IgD-negative memory B cell (primary cell): ENCODE results near the gene DNAAF8. TPM values are rescaled to one million over a fixed set of nuclear protein-coding genes. Genes with fewer than 3 reads are reported as not detected.
"Not testable (repeated sequence)": the region's sequence is repeated elsewhere in the genome, so short reads cannot be mapped to it uniquely, and the experiment has no call there.

Experiments
- H3K27ac Mint-ChIP-seq, 3 donors: one replicate each; pipeline ENCODE4 v1.8.0; 2020 to 2022; ENCODE audit warnings: mild to moderate bottlenecking in 3 of 3, mixed read lengths in 3 of 3, moderate library complexity in 1 of 3
- H3K27me3 Mint-ChIP-seq: one replicate; pipeline ENCODE4 v1.8.0; 2021; ENCODE audit warnings: mixed read lengths
- H3K36me3 Mint-ChIP-seq: one replicate; pipeline ENCODE4 v1.8.0; 2020; ENCODE audit warnings: mild to moderate bottlenecking, mixed read lengths
- H3K4me1 Mint-ChIP-seq, 3 donors: one replicate each; pipeline ENCODE4 v1.8.0; 2020 to 2022; ENCODE audit warnings: mixed read lengths in 3 of 3, mild to moderate bottlenecking in 1 of 3
- H3K4me3 Mint-ChIP-seq, 4 donors: one replicate each; pipeline ENCODE4 v1.8.0; 2020 to 2022; ENCODE audit warnings: mild to moderate bottlenecking in 4 of 4, mixed read lengths in 4 of 4, moderate library complexity in 3 of 4
- H3K9me3 Mint-ChIP-seq, 3 donors: one replicate each; pipeline ENCODE4 v1.8.0; 2020 to 2021; ENCODE audit warnings: mixed read lengths in 3 of 3, mild to moderate bottlenecking in 1 of 3
- polyA plus RNA-seq: library from polyadenylated mRNA; unstranded; fragments of 300-500 nt; fragmentation: Illumina TruSeq; gene quantifications from one replicate; pipeline ENCODE4 v1.2.3, GENCODE V29; 2021

The DNAAF8 gene
- polyA plus RNA-seq, 1 donor from 2014 or later, result 0.35 TPM

GRCh38 chr16:4768549-4769305 lies 34.4 kb downstream of the DNAAF8 start:
- Mint-ChIP-seq H3K4me1 (peaks cover 15 to 24% (median 16%) of the 10 kb centered on the region in 3 donors), H3K4me3 (peak overlapping the region; percentile 92 to 98 (median 94)), H3K27me3 (no peaks in the 10 kb centered on the region), H3K36me3 (no peaks in the 10 kb centered on the region), H3K27ac (peak overlapping the region; percentile 48 to 96 (median 88)), H3K9me3 (no peaks in the 10 kb centered on the region)

GRCh38 chr16:4769306-4769638 lies 34.9 kb downstream of the DNAAF8 start:
- Mint-ChIP-seq H3K27ac (peak overlapping the region; percentile 22 to 96 (median 88)), H3K9me3 (no peaks in the 10 kb centered on the region), H3K36me3 (no peaks in the 10 kb centered on the region), H3K4me1 (peaks cover 12 to 24% (median 15%) of the 10 kb centered on the region in 3 donors), H3K27me3 (no peaks in the 10 kb centered on the region), H3K4me3 (peak overlapping the region; percentile 50 to 98 (median 94))

GRCh38 chr16:4771646-4772045 lies 37.3 kb downstream of the DNAAF8 start:
- H3K27ac Mint-ChIP-seq, result peak overlapping the region in 1 of 3 donors; percentile 79
- H3K4me3 Mint-ChIP-seq, result peak overlapping the region in 1 of 4 donors; percentile 57
- H3K4me1 Mint-ChIP-seq, result peaks cover 8 to 17% (median 15%) of the 10 kb centered on the region in 3 donors
- H3K36me3 Mint-ChIP-seq, result no peaks in the 10 kb centered on the region
- no peaks in the 10 kb centered on the region for H3K9me3 Mint-ChIP-seq
- no peaks in the 10 kb centered on the region for H3K27me3 Mint-ChIP-seq

- Mint-ChIP-seq H3K9me3 (no peaks in the 10 kb centered on the region), H3K27ac (no peak overlapping the region), H3K27me3 (no peaks in the 10 kb centered on the region), H3K4me3 (no peak overlapping the region), H3K4me1 (peaks cover 5 to 15% (median 11%) of the 10 kb centered on the region in 3 donors), H3K36me3 (no peaks in the 10 kb centered on the region)
Measured at GRCh38 chr16:4772351-4772750, 38.0 kb downstream of the DNAAF8 start.

GRCh38 chr16:4775005-4775404 lies 40.7 kb downstream of the DNAAF8 start:
- Mint-ChIP-seq H3K27me3 (no peaks in the 10 kb centered on the region), H3K4me1 (no peaks in the 10 kb centered on the region), H3K9me3 (no peaks in the 10 kb centered on the region), H3K36me3 (no peaks in the 10 kb centered on the region), H3K4me3 (no peak overlapping the region), H3K27ac (peak overlapping the region in 1 of 3 donors; percentile 23)

- Mint-ChIP-seq H3K4me1 (no peaks in the 10 kb centered on the region), H3K27me3 (no peaks in the 10 kb centered on the region), H3K27ac (no peak overlapping the region), H3K36me3 (no peaks in the 10 kb centered on the region), H3K4me3 (no peak overlapping the region), H3K9me3 (no peaks in the 10 kb centered on the region)
Measured at GRCh38 chr16:4776141-4776705, 41.9 kb downstream of the DNAAF8 start.

- Mint-ChIP-seq H3K4me3 (no peak overlapping the region), H3K27ac (no peak overlapping the region), H3K4me1 (peaks cover 0 to 2% (median 0%) of the 10 kb centered on the region in 3 donors), H3K36me3 (no peaks in the 10 kb centered on the region), H3K27me3 (no peaks in the 10 kb centered on the region), H3K9me3 (no peaks in the 10 kb centered on the region)
Measured at GRCh38 chr16:4777339-4778049, 43.2 kb downstream of the DNAAF8 start.

- Mint-ChIP-seq H3K27ac (no peak overlapping the region), H3K9me3 (no peaks in the 10 kb centered on the region), H3K36me3 (no peaks in the 10 kb centered on the region), H3K27me3 (no peaks in the 10 kb centered on the region), H3K4me1 (peaks cover 0 to 2% (median 0%) of the 10 kb centered on the region in 3 donors), H3K4me3 (no peak overlapping the region)
Measured at GRCh38 chr16:4778050-4778392, 43.7 kb downstream of the DNAAF8 start.

GRCh38 chr16:4780235-4780634 lies 45.9 kb downstream of the DNAAF8 start:
- Mint-ChIP-seq H3K9me3 (no peaks in the 10 kb centered on the region), H3K36me3 (no peaks in the 10 kb centered on the region), H3K27me3 (peaks cover 2% of the 10 kb centered on the region), H3K4me3 (no peak overlapping the region), H3K4me1 (peaks cover 0 to 2% (median 0%) of the 10 kb centered on the region in 3 donors), H3K27ac (no peak overlapping the region)

DNA sequence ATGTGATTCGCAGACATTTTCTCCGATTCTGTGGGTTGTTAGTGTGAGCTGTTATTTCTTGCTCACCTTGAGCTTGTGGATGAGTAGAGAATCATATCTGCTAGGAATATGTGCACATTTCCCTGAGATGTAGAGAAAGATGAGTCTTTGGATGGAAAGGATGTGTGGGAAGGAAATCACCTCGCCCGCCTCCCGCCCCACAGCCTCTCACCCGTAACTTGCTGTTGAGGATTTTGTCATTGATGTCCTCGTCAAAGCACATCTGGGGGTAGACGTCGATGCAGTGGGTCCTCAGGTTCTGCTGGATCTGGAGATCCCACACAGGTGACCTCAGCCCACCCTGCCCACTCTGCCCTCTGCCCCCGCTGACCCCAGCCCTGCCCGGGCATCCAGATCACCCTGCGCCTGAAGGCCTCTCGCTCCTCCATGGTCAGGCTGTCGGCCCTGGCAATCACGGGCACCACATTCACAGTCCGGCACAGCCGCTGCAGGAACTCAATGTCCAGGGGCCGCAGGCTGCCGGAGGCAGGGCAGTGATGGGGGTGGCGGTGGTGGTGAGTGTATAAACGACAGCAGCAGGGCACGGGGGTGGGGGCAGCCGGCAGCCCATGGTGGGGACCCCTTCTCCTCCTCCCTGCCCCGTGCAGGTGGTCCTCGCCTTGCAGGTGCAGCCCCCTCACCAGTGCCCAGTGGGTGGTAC lies 49.1 kb downstream of the DNAAF8 start:
- Mint-ChIP-seq H3K9me3 (no peaks in the 10 kb centered on the region), H3K27me3 (peaks cover 2% of the 10 kb centered on the region), H3K4me3 (no peak overlapping the region), H3K4me1 (peaks cover 0 to 2% (median 1%) of the 10 kb centered on the region in 3 donors), H3K27ac (no peak overlapping the region), H3K36me3 (no peaks in the 10 kb centered on the region)

DNA sequence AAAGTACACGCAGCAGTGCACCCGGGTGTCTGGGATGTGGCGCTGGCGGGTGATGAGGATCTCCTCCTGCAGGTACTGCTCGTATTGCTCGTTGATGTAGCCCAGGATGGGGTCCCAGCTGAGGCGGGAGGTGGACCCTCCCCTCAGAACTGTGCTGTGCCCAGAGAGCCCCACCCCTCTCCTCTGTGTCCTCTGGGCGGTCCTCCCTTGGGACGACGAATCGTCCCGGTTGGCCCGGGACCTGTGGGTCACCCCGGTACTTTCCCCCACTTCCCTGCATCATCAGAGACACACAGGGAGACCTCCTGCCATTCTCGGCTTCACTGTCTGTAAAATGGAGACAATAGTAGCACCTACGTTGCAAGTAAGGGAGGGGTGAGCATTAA lies 49.6 kb downstream of the DNAAF8 start:
- Mint-ChIP-seq H3K27ac (no peak overlapping the region), H3K9me3 (no peaks in the 10 kb centered on the region), H3K36me3 (no peaks in the 10 kb centered on the region), H3K27me3 (peaks cover 2% of the 10 kb centered on the region), H3K4me1 (peaks cover 0 to 2% (median 1%) of the 10 kb centered on the region in 3 donors), H3K4me3 (no peak overlapping the region)

DNA sequence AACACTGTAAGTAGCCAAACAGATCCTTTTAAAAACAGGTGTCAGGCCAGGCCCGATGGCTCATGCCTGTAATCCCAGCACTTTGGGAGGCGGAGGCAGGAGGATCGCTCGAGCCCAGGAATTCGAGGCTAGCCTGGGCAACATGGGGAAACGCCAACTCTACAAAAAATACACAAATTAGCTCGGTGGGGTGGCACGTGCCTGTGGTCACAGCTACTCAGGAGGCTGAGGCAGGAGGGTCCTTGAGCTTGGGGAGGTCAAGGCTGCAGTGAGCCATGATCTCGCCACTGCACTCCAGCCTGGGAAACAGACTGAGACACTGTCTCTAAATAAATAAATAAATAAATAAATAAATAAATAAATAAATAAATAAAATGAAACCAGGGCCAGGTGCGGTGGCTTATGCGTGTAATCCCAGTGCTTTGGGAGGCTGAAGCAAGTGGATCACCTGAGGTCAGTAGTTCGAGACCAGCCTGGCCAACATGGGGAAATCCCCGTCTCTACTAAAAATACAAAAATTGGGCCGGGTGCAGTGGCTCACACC lies 50.2 kb downstream of the DNAAF8 start:
- H3K36me3 Mint-ChIP-seq, H3K4me1 Mint-ChIP-seq, H3K9me3 Mint-ChIP-seq, H3K4me3 Mint-ChIP-seq, H3K27me3 Mint-ChIP-seq: not testable (repeated sequence)
- peak overlapping the region in 1 of 3 donors; percentile 62 for H3K27ac Mint-ChIP-seq

GRCh38 chr16:4785758-4786433 lies 51.6 kb downstream of the DNAAF8 start:
- no peaks in the 10 kb centered on the region for H3K9me3 Mint-ChIP-seq
- peaks cover 0 to 2% (median 1%) of the 10 kb centered on the region in 3 donors for H3K4me1 Mint-ChIP-seq
- H3K4me3 Mint-ChIP-seq, result no peak overlapping the region
- H3K27ac Mint-ChIP-seq, result no peak overlapping the region
- peaks cover 2% of the 10 kb centered on the region for H3K27me3 Mint-ChIP-seq
- H3K36me3 Mint-ChIP-seq, result no peaks in the 10 kb centered on the region

DNA sequence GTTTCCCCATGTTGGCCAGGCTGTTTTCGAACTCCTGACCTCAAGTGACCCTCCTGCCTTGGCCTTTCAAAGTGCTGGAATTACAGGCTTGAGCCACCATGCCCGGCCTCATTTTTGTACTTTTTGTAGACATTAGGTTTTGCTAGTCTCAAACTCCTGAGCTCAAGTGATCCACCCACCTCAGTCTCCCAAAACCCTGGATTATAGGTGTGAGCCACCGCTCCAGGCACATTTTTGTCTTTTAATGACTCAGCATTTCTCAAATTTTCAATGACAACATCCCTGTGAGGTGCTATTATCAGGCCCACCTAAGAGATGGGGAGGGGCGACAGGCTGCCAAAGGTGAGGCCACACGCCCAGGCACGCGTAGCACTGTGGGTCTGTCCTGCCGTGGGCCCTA lies 52.7 kb downstream of the DNAAF8 start:
- no peak overlapping the region for H3K4me3 Mint-ChIP-seq
- no peak overlapping the region for H3K27ac Mint-ChIP-seq
- no peaks in the 10 kb centered on the region for H3K36me3 Mint-ChIP-seq
- peaks cover 0 to 2% (median 1%) of the 10 kb centered on the region in 3 donors for H3K4me1 Mint-ChIP-seq
- H3K9me3 Mint-ChIP-seq, result no peaks in the 10 kb centered on the region
- H3K27me3 Mint-ChIP-seq, result peaks cover 5% of the 10 kb centered on the region
